SK-N-SH treated with all-trans-retinoic acid at 6 μM for 48 hours (cell line): ENCODE data around the gene CDC16.
"Not testable (repeated sequence)": the region's sequence is repeated elsewhere in the genome, so short reads cannot be mapped to it uniquely, and the experiment has no call there.

Experiments
- ATAC-seq: fragments of 200-7000 bp; cut with Tn5 transposase; 3 replicates; pipeline ENCODE4 v1.9.1; 2020; ENCODE audit warnings: mild to moderate bottlenecking, moderate library complexity
- BACH2 ChIP-seq: fragments of 250-450 bp; sonication (Bioruptor Pico); IDR thresholded peaks from 2 replicates; pipeline ENCODE4 v1.9.0; 2021; ENCODE audit warnings: mild to moderate bottlenecking, borderline replicate concordance
- CSDC2 ChIP-seq: fragments of 250-450 bp; sonication (Bioruptor Pico); IDR thresholded peaks from 2 replicates; pipeline ENCODE4 v1.5.0; 2020; ENCODE audit warnings: mild to moderate bottlenecking, moderate library complexity
- CSRNP3 ChIP-seq: fragments of 250-450 bp; sonication (Bioruptor Pico); IDR thresholded peaks from 2 replicates; pipeline ENCODE4 v1.5.1; 2021; ENCODE audit warnings: mild to moderate bottlenecking, moderate library complexity
- ESRRG ChIP-seq: fragments of 250-450 bp; sonication (Bioruptor Pico); IDR thresholded peaks from 2 replicates; pipeline ENCODE4 v1.6.1; 2021; ENCODE audit warnings: mild to moderate bottlenecking
- GLIS3 ChIP-seq: fragments of 250-450 bp; sonication (Bioruptor Pico); IDR thresholded peaks from 2 replicates; pipeline ENCODE4 v1.5.0; 2020; ENCODE audit warnings: mild to moderate bottlenecking, moderate library complexity
- ISL1 ChIP-seq: fragments of 250-450 bp; sonication (Bioruptor Pico); IDR thresholded peaks from 2 replicates; pipeline ENCODE4 v2.1.2; 2022; ENCODE audit warnings: mild to moderate bottlenecking, moderate library complexity
- OSR1 ChIP-seq: fragments of 250-450 bp; sonication (Bioruptor Pico); IDR thresholded peaks from 2 replicates; pipeline ENCODE4 v1.8.0; 2022; ENCODE audit warnings: moderate library complexity, mild to moderate bottlenecking, inconsistent platforms
- POU6F1 ChIP-seq: fragments of 250-450 bp; sonication (Bioruptor Pico); IDR thresholded peaks from 2 replicates; pipeline ENCODE4 v1.8.0; 2021; ENCODE audit warnings: low read depth, mild to moderate bottlenecking, moderate library complexity, borderline replicate concordance
- PPARA ChIP-seq: fragments of 250-450 bp; sonication (Bioruptor Pico); IDR thresholded peaks from 2 replicates; pipeline ENCODE4 v1.5.0; 2020; ENCODE audit warnings: mild to moderate bottlenecking, borderline replicate concordance
- RARB ChIP-seq: fragments of 250-450 bp; sonication (Bioruptor Pico); IDR thresholded peaks from 2 replicates; pipeline ENCODE4 v1.8.0; 2021; ENCODE audit warnings: mild to moderate bottlenecking, moderate library complexity
- SNAI2 ChIP-seq: fragments of 250-450 bp; sonication (Bioruptor Pico); IDR thresholded peaks from 2 replicates; pipeline ENCODE4 v1.5.0; 2020; ENCODE audit warnings: mild to moderate bottlenecking, moderate library complexity
- TCF4 ChIP-seq: fragments of 250-450 bp; sonication (Bioruptor Pico); IDR thresholded peaks from 2 replicates; pipeline ENCODE4 v1.8.0; 2021; ENCODE audit warnings: mild to moderate bottlenecking, moderate library complexity, borderline replicate concordance
- TSHZ2 ChIP-seq: fragments of 250-450 bp; sonication (Bioruptor Pico); IDR thresholded peaks from 2 replicates; pipeline ENCODE4 v1.5.0; 2020; ENCODE audit warnings: mild to moderate bottlenecking, moderate library complexity
- ZC3H10 ChIP-seq: fragments of 250-450 bp; sonication (Bioruptor Pico); IDR thresholded peaks from 2 replicates; pipeline ENCODE4 v1.5.1; 2021; ENCODE audit warnings: mild to moderate bottlenecking, moderate library complexity
- ZFP3 ChIP-seq: fragments of 250-450 bp; sonication (Bioruptor Pico); IDR thresholded peaks from 2 replicates; pipeline ENCODE4 v1.5.0; 2020; ENCODE audit warnings: mild to moderate bottlenecking, moderate library complexity
- ZFP30 ChIP-seq: fragments of 450-650 bp; formaldehyde crosslinking; IDR thresholded peaks from 2 replicates; pipeline ENCODE4 v1.5.0; 2022; ENCODE audit warnings: mild to moderate bottlenecking, moderate library complexity
- ZNF565 ChIP-seq: fragments of 450-650 bp; formaldehyde crosslinking; conservative IDR thresholded peaks from 2 replicates; pipeline ENCODE4 v1.5.0; 2020; ENCODE audit warnings: low read depth, mild to moderate bottlenecking, moderate library complexity
- ZNF70 ChIP-seq: fragments of 450-650 bp; formaldehyde crosslinking; IDR thresholded peaks from 2 replicates; pipeline ENCODE4 v1.5.0; 2020; ENCODE audit warnings: mild to moderate bottlenecking, moderate library complexity
- ZNF8 ChIP-seq: fragments of 450-650 bp; formaldehyde crosslinking; IDR thresholded peaks from 2 replicates; pipeline ENCODE4 v1.5.0; 2020; ENCODE audit warnings: mild to moderate bottlenecking, moderate library complexity
- TF ChIP-seq, protein P1 (sequence below): fragments of 250-450 bp; sonication (Bioruptor Pico); IDR thresholded peaks from 2 replicates; pipeline ENCODE4 v1.8.0; 2020; ENCODE audit warnings: mild to moderate bottlenecking, moderate library complexity, borderline replicate concordance
- TF ChIP-seq, protein P2 (sequence below): fragments of 250-450 bp; sonication (Bioruptor Pico); IDR thresholded peaks from 2 replicates; pipeline ENCODE4 v1.5.1; 2020; ENCODE audit warnings: low read depth, mild to moderate bottlenecking, moderate library complexity

The CDC16 gene

DNA sequence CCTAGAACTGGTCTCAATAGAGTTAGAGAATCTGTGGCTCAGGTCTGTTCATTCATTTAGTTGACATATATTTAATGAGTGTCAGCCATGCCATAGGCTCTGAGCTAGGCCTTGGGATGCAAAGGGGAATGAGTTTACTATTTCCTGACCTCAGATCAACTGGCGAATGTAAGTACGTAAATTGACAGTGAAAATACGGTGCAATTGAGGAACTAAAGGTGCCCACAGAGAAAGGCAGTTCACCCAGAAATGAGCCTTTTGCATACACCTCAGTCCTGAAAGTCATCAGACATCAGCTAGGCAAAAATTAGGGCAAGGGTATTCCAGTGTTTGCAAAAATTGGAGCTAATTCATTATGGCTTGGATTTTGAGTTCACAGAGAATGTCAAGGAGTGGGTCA lies 26.1 kb downstream of the CDC16 start:
- ATAC-seq: no peak

GRCh38 chr13:114261328-114261965 lies 26.8 kb downstream of the CDC16 start:
- TF ChIP-seq, protein P1, sequence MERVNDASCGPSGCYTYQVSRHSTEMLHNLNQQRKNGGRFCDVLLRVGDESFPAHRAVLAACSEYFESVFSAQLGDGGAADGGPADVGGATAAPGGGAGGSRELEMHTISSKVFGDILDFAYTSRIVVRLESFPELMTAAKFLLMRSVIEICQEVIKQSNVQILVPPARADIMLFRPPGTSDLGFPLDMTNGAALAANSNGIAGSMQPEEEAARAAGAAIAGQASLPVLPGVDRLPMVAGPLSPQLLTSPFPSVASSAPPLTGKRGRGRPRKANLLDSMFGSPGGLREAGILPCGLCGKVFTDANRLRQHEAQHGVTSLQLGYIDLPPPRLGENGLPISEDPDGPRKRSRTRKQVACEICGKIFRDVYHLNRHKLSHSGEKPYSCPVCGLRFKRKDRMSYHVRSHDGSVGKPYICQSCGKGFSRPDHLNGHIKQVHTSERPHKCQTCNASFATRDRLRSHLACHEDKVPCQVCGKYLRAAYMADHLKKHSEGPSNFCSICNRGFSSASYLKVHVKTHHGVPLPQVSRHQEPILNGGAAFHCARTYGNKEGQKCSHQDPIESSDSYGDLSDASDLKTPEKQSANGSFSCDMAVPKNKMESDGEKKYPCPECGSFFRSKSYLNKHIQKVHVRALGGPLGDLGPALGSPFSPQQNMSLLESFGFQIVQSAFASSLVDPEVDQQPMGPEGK: no peak
- no peak for TF ChIP-seq OSR1 (CRISPR knock-in tag)
- no peak for TF ChIP-seq ZNF565 (CRISPR knock-in tag)
- no peak for ATAC-seq

More for the DNA sequence above, 26.1 kb downstream of the CDC16 start:
- TF ChIP-seq ZNF565 (CRISPR knock-in tag) (no peak), POU6F1 (CRISPR knock-in tag) (no peak), GLIS3 (CRISPR knock-in tag) (no peak), ZNF8 (CRISPR knock-in tag) (no peak), ZC3H10 (CRISPR knock-in tag) (no peak), OSR1 (CRISPR knock-in tag) (no peak)

DNA sequence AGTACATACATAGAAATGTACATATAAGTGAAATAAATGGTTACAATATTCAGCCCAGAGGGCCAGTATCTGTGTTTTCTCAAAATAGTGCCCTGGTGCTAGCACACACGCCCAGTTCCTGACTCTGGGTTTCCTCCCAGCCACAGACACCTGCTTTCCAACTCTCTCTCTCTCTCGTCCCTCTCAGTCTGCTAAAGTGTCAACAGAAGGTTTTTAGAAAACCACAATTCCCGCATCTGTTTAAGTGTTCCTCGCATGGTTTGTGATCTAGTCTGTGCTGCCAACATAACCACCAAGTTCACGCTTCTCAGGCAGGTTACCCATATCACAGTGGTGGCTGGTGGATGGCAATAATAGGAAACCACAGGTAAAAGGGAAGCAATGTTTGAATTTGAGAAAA lies 28.9 kb downstream of the CDC16 start:
- no peak for ATAC-seq
- TF ChIP-seq CSDC2 (CRISPR knock-in tag) (no peak), BACH2 (CRISPR knock-in tag) (no peak), ZNF70 (CRISPR knock-in tag) (no peak), ISL1 (CRISPR knock-in tag) (no peak), SNAI2 (CRISPR knock-in tag) (no peak), ZNF565 (CRISPR knock-in tag) (no peak), ZC3H10 (CRISPR knock-in tag) (no peak), TSHZ2 (CRISPR knock-in tag) (no peak), RARB (CRISPR knock-in tag) (no peak), ESRRG (no peak), PPARA (CRISPR knock-in tag) (no peak), TCF4 (CRISPR knock-in tag) (no peak)
- TF ChIP-seq, protein P2, sequence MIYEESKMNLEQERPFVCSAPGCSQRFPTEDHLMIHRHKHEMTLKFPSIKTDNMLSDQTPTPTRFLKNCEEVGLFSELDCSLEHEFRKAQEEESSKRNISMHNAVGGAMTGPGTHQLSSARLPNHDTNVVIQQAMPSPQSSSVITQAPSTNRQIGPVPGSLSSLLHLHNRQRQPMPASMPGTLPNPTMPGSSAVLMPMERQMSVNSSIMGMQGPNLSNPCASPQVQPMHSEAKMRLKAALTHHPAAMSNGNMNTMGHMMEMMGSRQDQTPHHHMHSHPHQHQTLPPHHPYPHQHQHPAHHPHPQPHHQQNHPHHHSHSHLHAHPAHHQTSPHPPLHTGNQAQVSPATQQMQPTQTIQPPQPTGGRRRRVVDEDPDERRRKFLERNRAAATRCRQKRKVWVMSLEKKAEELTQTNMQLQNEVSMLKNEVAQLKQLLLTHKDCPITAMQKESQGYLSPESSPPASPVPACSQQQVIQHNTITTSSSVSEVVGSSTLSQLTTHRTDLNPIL: no peak

DNA sequence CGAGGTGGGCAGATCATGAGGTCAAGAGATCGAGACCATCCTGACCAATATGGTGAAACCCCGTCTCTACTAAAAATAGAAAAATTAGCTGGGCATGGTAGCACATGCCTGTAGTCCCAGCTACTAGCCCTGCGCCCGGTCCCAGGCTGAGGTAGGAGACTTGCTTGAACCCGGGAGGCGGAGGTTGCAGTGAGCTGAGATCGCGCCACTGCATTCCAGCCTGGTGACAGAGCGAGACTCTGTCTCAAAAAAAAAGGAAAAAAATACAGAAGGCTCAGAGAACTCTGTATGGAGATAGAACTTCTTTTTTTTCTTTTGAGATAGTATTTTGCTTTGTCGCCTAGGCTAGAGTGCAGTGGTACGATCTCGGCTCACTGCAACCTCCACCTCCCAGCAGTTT lies 29.6 kb downstream of the CDC16 start:
- not testable (repeated sequence) for ATAC-seq

GRCh38 chr13:114264886-114265611 lies 30.4 kb downstream of the CDC16 start:
- peak; percentile 72 for ATAC-seq
- TF ChIP-seq BACH2 (CRISPR knock-in tag) (no peak), ESRRG (no peak), CSRNP3 (CRISPR knock-in tag) (no peak), PPARA (CRISPR knock-in tag) (no peak), ZFP3 (CRISPR knock-in tag) (no peak), ZNF8 (CRISPR knock-in tag) (no peak), ZFP30 (CRISPR knock-in tag) (no peak), SNAI2 (CRISPR knock-in tag) (no peak)
- TF ChIP-seq, protein P1: no peak
- TF ChIP-seq, protein P2: no peak
